Measurements from ENCODE around the gene TP53. TPM values are rescaled to one million over a fixed set of nuclear protein-coding genes. Genes with fewer than 3 reads are reported as not detected.

TP53 gene
- total RNA-seq, 1 donor, result 71.3 TPM

GRCh38 chr17:7623661-7624060 is 63.6 kb downstream of the TP53 start:
- Histone ChIP-seq H3K27me3 (ENCODE audit: insufficient read depth, low read length) (no peaks in the 10 kb centered on the region), H2AFZ (ENCODE audit: low read length) (no peak overlapping the region), H3K9me3 (ENCODE audit: low read depth, low read length) (no peaks in the 10 kb centered on the region), H4K20me1 (ENCODE audit: insufficient read depth, low read length) (no peaks in the 10 kb centered on the region), H3K4me2 (ENCODE audit: insufficient read depth, low read length) (no peak overlapping the region), H3K4me1 (ENCODE audit: insufficient read depth, low read length) (peaks cover 5% of the 10 kb centered on the region), H3K4me3 (ENCODE audit: insufficient read depth, low read length) (no peak overlapping the region), H3K36me3 (ENCODE audit: insufficient read depth, low read length) (no peaks in the 10 kb centered on the region), H3K27ac (ENCODE audit: low read depth, low read length) (no peak overlapping the region), H3K79me2 (ENCODE audit: insufficient read depth, low read length) (peaks cover 15% of the 10 kb centered on the region)
- no peak for TF ChIP-seq CTCF (IDR thresholded peaks at IDR 0.05; ENCODE audit: extremely low read depth, low read depth, low read length)
- no peak for DNase-seq (ENCODE audit: insufficient read length, low spot score, missing footprints)

- Histone ChIP-seq H3K27me3 (ENCODE audit: insufficient read depth, low read length) (no peaks in the 10 kb centered on the region), H3K4me2 (ENCODE audit: insufficient read depth, low read length) (no peak overlapping the region), H3K79me2 (ENCODE audit: insufficient read depth, low read length) (no peaks in the 10 kb centered on the region), H3K4me1 (ENCODE audit: insufficient read depth, low read length) (no peaks in the 10 kb centered on the region), H4K20me1 (ENCODE audit: insufficient read depth, low read length) (no peaks in the 10 kb centered on the region), H3K36me3 (ENCODE audit: insufficient read depth, low read length) (no peaks in the 10 kb centered on the region), H3K4me3 (ENCODE audit: insufficient read depth, low read length) (no peak overlapping the region), H2AFZ (ENCODE audit: low read length) (no peak overlapping the region), H3K27ac (ENCODE audit: low read depth, low read length) (no peak overlapping the region), H3K9me3 (ENCODE audit: low read depth, low read length) (no peaks in the 10 kb centered on the region)
- DNase-seq (ENCODE audit: insufficient read length, low spot score, missing footprints), result no peak
- TF ChIP-seq CTCF (IDR thresholded peaks at IDR 0.05; ENCODE audit: extremely low read depth, low read depth, low read length), result no peak
These were observed 66.5 kb downstream of the TP53 start for GRCh38 chr17:7620835-7621234.

DNA sequence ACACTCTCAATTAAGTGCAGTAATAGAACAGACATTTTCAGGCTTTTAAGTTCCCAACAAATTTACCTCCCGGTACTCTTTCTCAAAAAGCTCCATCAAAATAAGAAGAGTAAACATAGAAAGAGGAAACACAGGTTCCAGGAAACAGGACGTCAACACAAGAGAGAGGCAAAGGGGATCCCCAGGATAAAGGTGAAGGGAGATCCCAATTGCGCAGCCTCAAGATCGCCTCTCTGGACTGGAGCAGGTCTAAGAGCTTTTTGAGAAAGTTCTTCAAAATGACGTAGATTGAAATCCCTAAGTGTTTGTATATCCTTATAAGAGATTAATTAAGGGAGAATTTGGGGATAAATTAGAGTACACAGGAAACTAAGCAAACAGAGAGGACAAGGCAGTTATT is 68.7 kb downstream of the TP53 start:
- Histone ChIP-seq H3K4me1 (ENCODE audit: insufficient read depth, low read length) (peaks cover 4% of the 10 kb centered on the region), H3K4me2 (ENCODE audit: insufficient read depth, low read length) (no peak overlapping the region), H3K36me3 (ENCODE audit: insufficient read depth, low read length) (no peaks in the 10 kb centered on the region), H3K27ac (ENCODE audit: low read depth, low read length) (no peak overlapping the region), H3K9me3 (ENCODE audit: low read depth, low read length) (no peaks in the 10 kb centered on the region), H3K79me2 (ENCODE audit: insufficient read depth, low read length) (peaks cover 8% of the 10 kb centered on the region), H3K4me3 (ENCODE audit: insufficient read depth, low read length) (no peak overlapping the region), H4K20me1 (ENCODE audit: insufficient read depth, low read length) (peaks cover 6% of the 10 kb centered on the region), H2AFZ (ENCODE audit: low read length) (no peak overlapping the region), H3K27me3 (ENCODE audit: insufficient read depth, low read length) (no peaks in the 10 kb centered on the region)
- no peak for DNase-seq (ENCODE audit: insufficient read length, low spot score, missing footprints)
- TF ChIP-seq CTCF (IDR thresholded peaks at IDR 0.05; ENCODE audit: extremely low read depth, low read depth, low read length), result no peak

Other genes starting within 250 kb of the TP53 start
- gene FGF11, start 248.0 kb downstream of the TP53 start, total RNA-seq, result 0.29 and 0.36 TPM in 2 replicates
- gene CHRNB1, start 242.4 kb downstream of the TP53 start, total RNA-seq, result 5.3 and 5.4 TPM in 2 replicates
- gene ZBTB4, start 207.9 kb downstream of the TP53 start, total RNA-seq, result 36.2 and 36.5 TPM in 2 replicates
- not detected in 2 replicates for gene SLC35G6, start 206.0 kb downstream of the TP53 start, total RNA-seq
- gene POLR2A, start 203.1 kb downstream of the TP53 start, total RNA-seq, result 95.9 and 101 TPM in 2 replicates
- gene TNFSF12, start 138.4 kb downstream of the TP53 start, total RNA-seq, result 11.2 and 12.7 TPM in 2 replicates
- 0.59 and 1.1 TPM in 2 replicates for gene TNFSF13, start 128.7 kb downstream of the TP53 start, total RNA-seq
- 54.2 and 68.0 TPM in 2 replicates for gene SENP3, start 125.6 kb downstream of the TP53 start, total RNA-seq
- 31.8 and 55.7 TPM in 2 replicates for gene CD68, start 107.9 kb downstream of the TP53 start, total RNA-seq
- 60.1 and 64.1 TPM in 2 replicates for gene MPDU1, start 103.6 kb downstream of the TP53 start, total RNA-seq
- 0.59 and 0.72 TPM in 2 replicates for gene SOX15, start 97.4 kb downstream of the TP53 start, total RNA-seq
- 41.8 and 42.7 TPM in 2 replicates for gene FXR2, start 72.6 kb downstream of the TP53 start, total RNA-seq
- 41.3 and 52.5 TPM in 2 replicates for gene SAT2, start 59.7 kb downstream of the TP53 start, total RNA-seq
- 0.36 and 0.88 TPM in 2 replicates for gene SHBG, start 57.4 kb downstream of the TP53 start, total RNA-seq
- gene ATP1B2, start 36.6 kb downstream of the TP53 start, total RNA-seq, result under 0.01 TPM in 1 of 2 replicates, not detected in the other
- 3.5 and 4.3 TPM in 2 replicates for gene WRAP53, start 987 bp upstream of the TP53 start, total RNA-seq
- 1.8 and 2.7 TPM in 2 replicates for gene EFNB3, start 17.7 kb upstream of the TP53 start, total RNA-seq
- gene DNAH2, start 30.3 kb upstream of the TP53 start, total RNA-seq, result under 0.01 and 0.88 TPM in 2 replicates
- gene KDM6B, start 146.7 kb upstream of the TP53 start, total RNA-seq, result 5.6 and 12.3 TPM in 2 replicates
- gene TMEM88, start 167.6 kb upstream of the TP53 start, total RNA-seq, result 0.29 and 0.36 TPM in 2 replicates
- gene NAA38, start 170.1 kb upstream of the TP53 start, total RNA-seq, result 25.3 and 29.7 TPM in 2 replicates
- gene CYB5D1, start 170.5 kb upstream of the TP53 start, total RNA-seq, result 8.3 and 10.5 TPM in 2 replicates
- gene CHD3, start 201.3 kb upstream of the TP53 start, total RNA-seq, result 95.2 and 97.0 TPM in 2 replicates
- 2.4 and 3.6 TPM in 2 replicates for gene RNF227, start 228.8 kb upstream of the TP53 start, total RNA-seq
- under 0.01 and 0.29 TPM in 2 replicates for gene KCNAB3, start 242.4 kb upstream of the TP53 start, total RNA-seq
- gene TRAPPC1, start 244.5 kb upstream of the TP53 start, total RNA-seq, result 26.1 and 27.4 TPM in 2 replicates
- 20.6 and 21.5 TPM in 2 replicates for gene CNTROB, start 244.7 kb upstream of the TP53 start, total RNA-seq